Mucosa of descending colon (tissue), 3 donors: Measurements from ENCODE around the gene KRTAP22-1. TPM values are rescaled to one million over a fixed set of nuclear protein-coding genes. Genes with fewer than 3 reads are reported as not detected.

Experiments
- ATAC-seq: fragments of 200-7000 bp; cut with Tn5 transposase; one replicate; pipeline ENCODE4 v1.9.1; 2020; ENCODE audit warnings: mild to moderate bottlenecking, moderate library complexity
- DNase-seq, 3 donors: peaks; one replicate each; pipeline ENCODE4 v3.0.0-alpha.2; 2020
- H3K36me3 ChIP-seq: fragments of 200-600 bp; one replicate; pipeline ENCODE4 v1.8.0; 2021; ENCODE audit warnings: low read depth, mild to moderate bottlenecking
- H3K4me1 ChIP-seq: fragments of 200-600 bp; one replicate; pipeline ENCODE4 v1.8.0; 2021; ENCODE audit warnings: low read depth, mild to moderate bottlenecking
- H3K4me3 ChIP-seq: fragments of 200-600 bp; one replicate; pipeline ENCODE4 v1.8.0; 2021; ENCODE audit warnings: mild to moderate bottlenecking
- H3K9me3 ChIP-seq: fragments of 200-600 bp; one replicate; pipeline ENCODE4 v1.8.0; 2021; ENCODE audit warnings: mild to moderate bottlenecking
- CTCF ChIP-seq: fragments of 200-600 bp; IDR thresholded peaks from one replicate; pipeline ENCODE4 v1.8.0; 2022; ENCODE audit warnings: antibody characterized with exemption, mild to moderate bottlenecking
- intact Hi-C, 2 donors: fragments of 100-400 bp; cut with DNase I in 1 of 2; cut with micrococcal nuclease in 1 of 2; formaldehyde crosslinking; loops; one replicate each; pipeline versions ENCODE4 v1.11.0 to v1.11.1; 2022; cut with DNase I, micrococcal nuclease
- total RNA-seq, 3 donors: library from RNA; stranded (reverse); fragmentation: NEBNext Ultra II Directional in 2 of 3; extraction: Animal tissue kit (Norgen Biotek cat#: 25700) in 2 of 3; gene quantifications; one replicate each; pipeline versions ENCODE4 v1.2.1 to v1.2.4, GENCODE V29; 2021 to 2023
- donor health status: DM: no; HTN: no; CAD: no; lungs with moderate emphysema.
- donor health status: DM: no; HTN: no; CAD: no.
- donor health status: DM: no; HTN: yes; CAD: no.

Gene KRTAP22-1
- total RNA-seq, 3 donors from 2014 or later, result not detected

- ATAC-seq, result no peak
- no peaks in the 10 kb centered on the region for H3K36me3 ChIP-seq
- H3K9me3 ChIP-seq, result peaks cover 52% of the 10 kb centered on the region
- intact Hi-C loops, result no loop called here
- H3K4me1 ChIP-seq, result no peaks in the 10 kb centered on the region
- no peak for TF ChIP-seq CTCF
- no peak for DNase-seq
- no peak within 1 kb of the TSS for H3K4me3 ChIP-seq
Measured at GRCh38 chr21:30642564-30642963, 41.7 kb downstream of the KRTAP22-1 start, which contains the start of gene KRTAP20-3. Gene KRTAP20-3, plus strand, starts transcription at chr21:30642864.

- DNase-seq (no peak), ATAC-seq (no peak)
- Histone ChIP-seq H3K9me3 (peaks cover 58% of the 10 kb centered on the region), H3K36me3 (no peaks in the 10 kb centered on the region), H3K4me1 (no peaks in the 10 kb centered on the region), H3K4me3 (no peak overlapping the region)
- no peak for TF ChIP-seq CTCF
- intact Hi-C loops, result no loop called here
Measured at GRCh38 chr21:30646904-30647414, 46.1 kb downstream of the KRTAP22-1 start.

Other genes starting within 250 kb of the KRTAP22-1 start
- 10 to 100 TPM in 1 of 3 donors, 1 to 10 TPM in 1, under 1 TPM in 1; 0.47 to 15.0 (median 2.9) TPM for gene KRTAP13-2, start 228.8 kb upstream of the KRTAP22-1 start, total RNA-seq
- gene KRTAP13-1, start 205.1 kb upstream of the KRTAP22-1 start, total RNA-seq, result not detected
- not detected for gene KRTAP13-3, start 175.2 kb upstream of the KRTAP22-1 start, total RNA-seq
- not detected for gene KRTAP13-4, start 170.9 kb upstream of the KRTAP22-1 start, total RNA-seq
- not detected for gene KRTAP15-1, start 160.8 kb upstream of the KRTAP22-1 start, total RNA-seq
- gene KRTAP19-1, start 120.7 kb upstream of the KRTAP22-1 start, total RNA-seq, result not detected
- gene KRTAP19-2, start 113.7 kb upstream of the KRTAP22-1 start, total RNA-seq, result not detected
- not detected for gene KRTAP19-3, start 109.1 kb upstream of the KRTAP22-1 start, total RNA-seq
- not detected for gene KRTAP19-4, start 103.9 kb upstream of the KRTAP22-1 start, total RNA-seq
- gene KRTAP19-5, start 98.9 kb upstream of the KRTAP22-1 start, total RNA-seq, result not detected
- gene KRTAP19-6, start 59.2 kb upstream of the KRTAP22-1 start, total RNA-seq, result not detected
- not detected for gene KRTAP19-7, start 39.8 kb upstream of the KRTAP22-1 start, total RNA-seq
- not detected for gene KRTAP22-2, start 10.7 kb upstream of the KRTAP22-1 start, total RNA-seq
- not detected for gene KRTAP6-3, start 8.6 kb upstream of the KRTAP22-1 start, total RNA-seq
- not detected for gene KRTAP6-2, start 2.2 kb upstream of the KRTAP22-1 start, total RNA-seq
- gene KRTAP6-1, start 12.8 kb downstream of the KRTAP22-1 start, total RNA-seq, result not detected
- gene KRTAP20-1, start 15.3 kb downstream of the KRTAP22-1 start, total RNA-seq, result not detected
- not detected for gene KRTAP20-4, start 19.5 kb downstream of the KRTAP22-1 start, total RNA-seq
- gene KRTAP20-2, start 34.1 kb downstream of the KRTAP22-1 start, total RNA-seq, result not detected
- not detected for gene KRTAP20-3, start 41.8 kb downstream of the KRTAP22-1 start, total RNA-seq
- gene KRTAP21-3, start 117.7 kb downstream of the KRTAP22-1 start, total RNA-seq, result not detected
- not detected for gene KRTAP21-2, start 146.2 kb downstream of the KRTAP22-1 start, total RNA-seq
- not detected for gene KRTAP21-1, start 154.3 kb downstream of the KRTAP22-1 start, total RNA-seq
- gene KRTAP8-1, start 212.2 kb downstream of the KRTAP22-1 start, total RNA-seq, result not detected
- gene KRTAP7-1, start 228.7 kb downstream of the KRTAP22-1 start, total RNA-seq, result not detected